ENCODE results near the gene PPP1R7. TPM values are rescaled to one million over a fixed set of nuclear protein-coding genes. Genes with fewer than 3 reads are reported as not detected.

PPP1R7 gene
- total RNA-seq, 1 donor from 2014 or later = 55.5 TPM

DNA sequence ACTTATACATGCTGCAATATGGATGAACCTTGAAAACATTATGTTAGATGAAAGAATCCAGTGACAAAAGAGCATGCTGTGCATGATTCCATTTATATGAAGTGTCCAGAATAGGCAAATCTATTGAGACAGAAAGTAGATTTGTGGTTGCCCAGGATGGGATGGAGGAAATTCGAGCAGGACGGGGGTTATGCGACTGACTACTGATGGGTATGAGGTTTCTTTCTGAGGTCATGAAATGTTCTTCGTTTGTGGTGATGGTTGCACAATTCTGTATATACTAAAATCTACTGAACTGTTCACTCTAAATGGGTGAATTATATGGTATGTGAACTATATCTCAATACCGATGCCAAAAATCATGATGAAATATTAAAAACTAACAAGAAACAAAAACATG is 29.3 kb upstream of the PPP1R7 start:
- no peaks in the 10 kb centered on the region for H3K4me1 Mint-ChIP-seq (ENCODE audit: unreplicated experiment)
- DNase-seq (ENCODE audit: extremely low spot score, unreplicated experiment) = no peak
- no peak overlapping the region for H3K27ac Mint-ChIP-seq (ENCODE audit: unreplicated experiment)
- H3K4me3 Mint-ChIP-seq (ENCODE audit: unreplicated experiment) = no peak overlapping the region
- TF ChIP-seq, protein P1, sequence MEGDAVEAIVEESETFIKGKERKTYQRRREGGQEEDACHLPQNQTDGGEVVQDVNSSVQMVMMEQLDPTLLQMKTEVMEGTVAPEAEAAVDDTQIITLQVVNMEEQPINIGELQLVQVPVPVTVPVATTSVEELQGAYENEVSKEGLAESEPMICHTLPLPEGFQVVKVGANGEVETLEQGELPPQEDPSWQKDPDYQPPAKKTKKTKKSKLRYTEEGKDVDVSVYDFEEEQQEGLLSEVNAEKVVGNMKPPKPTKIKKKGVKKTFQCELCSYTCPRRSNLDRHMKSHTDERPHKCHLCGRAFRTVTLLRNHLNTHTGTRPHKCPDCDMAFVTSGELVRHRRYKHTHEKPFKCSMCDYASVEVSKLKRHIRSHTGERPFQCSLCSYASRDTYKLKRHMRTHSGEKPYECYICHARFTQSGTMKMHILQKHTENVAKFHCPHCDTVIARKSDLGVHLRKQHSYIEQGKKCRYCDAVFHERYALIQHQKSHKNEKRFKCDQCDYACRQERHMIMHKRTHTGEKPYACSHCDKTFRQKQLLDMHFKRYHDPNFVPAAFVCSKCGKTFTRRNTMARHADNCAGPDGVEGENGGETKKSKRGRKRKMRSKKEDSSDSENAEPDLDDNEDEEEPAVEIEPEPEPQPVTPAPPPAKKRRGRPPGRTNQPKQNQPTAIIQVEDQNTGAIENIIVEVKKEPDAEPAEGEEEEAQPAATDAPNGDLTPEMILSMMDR (IDR thresholded peaks at IDR 0.05) = no peak
- H3K27me3 Mint-ChIP-seq (ENCODE audit: unreplicated experiment) = no peaks in the 10 kb centered on the region
- peaks cover 14% of the 10 kb centered on the region for H3K36me3 Mint-ChIP-seq (ENCODE audit: unreplicated experiment)
- H3K9me3 Mint-ChIP-seq (ENCODE audit: unreplicated experiment) = peaks cover 8% of the 10 kb centered on the region

DNA sequence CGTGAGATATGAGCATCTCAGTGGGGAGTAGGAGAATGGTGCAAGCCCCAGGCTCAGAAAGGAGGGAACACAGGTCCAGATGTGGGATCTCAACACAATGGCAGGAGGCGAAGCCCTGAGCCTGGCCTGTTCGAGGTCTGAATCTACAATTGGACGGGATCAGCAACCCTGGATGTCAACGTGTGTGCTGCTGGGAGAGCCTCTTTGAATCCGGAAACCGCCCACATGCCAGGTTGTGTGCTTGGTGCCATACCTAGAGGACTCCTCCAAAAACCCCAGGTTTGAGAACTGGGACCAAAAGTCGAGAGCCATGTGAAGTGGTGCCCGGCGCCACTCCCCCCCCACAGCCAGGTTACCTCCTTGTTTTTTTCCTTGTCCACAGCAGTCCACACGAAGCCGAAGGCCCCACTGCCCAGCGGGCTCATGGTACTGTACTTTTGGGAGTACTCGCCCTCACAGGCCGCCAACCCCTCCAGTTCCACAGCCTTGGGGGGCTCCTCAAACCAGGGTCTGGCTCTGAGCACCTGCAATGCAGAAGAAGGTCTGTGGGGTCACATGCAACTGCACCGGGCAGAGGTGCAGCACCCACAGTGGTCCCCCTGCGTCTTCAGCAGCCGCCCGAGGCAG is 27.8 kb upstream of the PPP1R7 start:
- Mint-ChIP-seq H3K9me3 (ENCODE audit: unreplicated experiment) (peaks cover 8% of the 10 kb centered on the region), H3K4me3 (ENCODE audit: unreplicated experiment) (no peak overlapping the region), H3K27ac (ENCODE audit: unreplicated experiment) (no peak overlapping the region), H3K27me3 (ENCODE audit: unreplicated experiment) (no peaks in the 10 kb centered on the region), H3K4me1 (ENCODE audit: unreplicated experiment) (no peaks in the 10 kb centered on the region), H3K36me3 (ENCODE audit: unreplicated experiment) (peaks cover 14% of the 10 kb centered on the region)
- no peak for DNase-seq (ENCODE audit: extremely low spot score, unreplicated experiment)
- TF ChIP-seq, protein P1 (IDR thresholded peaks at IDR 0.05) = no peak

DNA sequence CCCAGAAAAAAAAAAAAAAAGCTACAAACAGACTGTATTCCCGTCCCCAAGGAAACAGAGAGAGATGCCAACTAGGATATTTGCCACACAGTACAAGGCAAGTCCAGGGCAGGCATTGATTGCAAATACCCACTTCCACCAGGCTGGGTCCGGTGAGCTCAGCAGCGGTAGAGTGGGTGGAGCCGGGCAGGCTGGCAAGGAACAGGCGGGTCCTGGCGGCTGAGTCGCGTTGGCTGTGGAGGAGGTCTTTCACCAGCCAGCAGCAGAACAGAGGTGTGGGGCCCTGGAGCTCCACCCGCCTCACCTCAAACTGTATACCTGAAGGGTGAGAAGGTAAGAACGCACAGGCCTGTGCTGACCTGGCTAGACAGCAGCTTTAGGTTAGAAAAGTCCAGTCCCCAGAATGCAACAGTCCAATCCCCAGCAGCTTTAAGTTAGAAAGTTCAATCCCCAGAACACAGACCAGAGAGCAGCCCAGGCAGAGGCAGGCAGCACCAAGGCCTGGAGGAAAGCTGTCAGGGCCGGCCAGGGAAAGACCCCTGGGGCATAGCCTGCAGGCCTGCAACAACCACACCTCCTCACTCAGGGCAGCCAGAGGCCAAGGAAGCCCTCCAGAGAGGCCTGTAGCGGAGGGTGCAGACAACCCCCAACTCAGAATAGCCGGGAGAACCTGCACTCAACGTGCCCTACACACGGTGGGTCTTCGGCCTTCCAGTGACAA is 26.3 kb upstream of the PPP1R7 start:
- DNase-seq (ENCODE audit: extremely low spot score, unreplicated experiment) = no peak
- Mint-ChIP-seq H3K27ac (ENCODE audit: unreplicated experiment) (no peak overlapping the region), H3K27me3 (ENCODE audit: unreplicated experiment) (no peaks in the 10 kb centered on the region), H3K4me1 (ENCODE audit: unreplicated experiment) (no peaks in the 10 kb centered on the region), H3K36me3 (ENCODE audit: unreplicated experiment) (peaks cover 14% of the 10 kb centered on the region), H3K4me3 (ENCODE audit: unreplicated experiment) (no peak overlapping the region), H3K9me3 (ENCODE audit: unreplicated experiment) (peaks cover 8% of the 10 kb centered on the region)
- TF ChIP-seq, protein P1 (IDR thresholded peaks at IDR 0.05) = no peak

DNA sequence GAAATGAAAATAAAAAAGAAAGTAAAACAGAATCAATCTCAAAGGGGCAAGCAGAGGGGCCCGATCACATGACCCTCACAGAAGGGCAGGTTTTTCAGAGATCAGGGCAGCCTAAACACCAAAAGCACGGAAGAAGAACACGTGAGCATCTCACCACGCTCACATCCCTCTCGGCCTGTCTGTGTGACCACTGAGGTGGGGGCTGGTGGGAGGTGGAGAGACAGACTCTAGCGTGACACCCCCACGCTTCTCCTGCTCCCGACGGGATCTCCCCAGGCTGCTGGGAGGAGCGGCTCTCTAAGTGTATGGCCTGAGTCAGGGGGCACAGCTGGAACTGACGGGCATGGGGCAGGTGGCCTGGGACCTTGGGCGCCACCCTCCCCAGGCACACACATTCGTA is 24.6 kb upstream of the PPP1R7 start:
- peaks cover 8% of the 10 kb centered on the region for H3K9me3 Mint-ChIP-seq (ENCODE audit: unreplicated experiment)
- H3K27ac Mint-ChIP-seq (ENCODE audit: unreplicated experiment) = no peak overlapping the region
- H3K36me3 Mint-ChIP-seq (ENCODE audit: unreplicated experiment) = peaks cover 11% of the 10 kb centered on the region
- TF ChIP-seq, protein P1 (IDR thresholded peaks at IDR 0.05) = no peak
- no peaks in the 10 kb centered on the region for H3K27me3 Mint-ChIP-seq (ENCODE audit: unreplicated experiment)
- DNase-seq (ENCODE audit: extremely low spot score, unreplicated experiment) = no peak
- no peak overlapping the region for H3K4me3 Mint-ChIP-seq (ENCODE audit: unreplicated experiment)
- H3K4me1 Mint-ChIP-seq (ENCODE audit: unreplicated experiment) = no peaks in the 10 kb centered on the region

DNA sequence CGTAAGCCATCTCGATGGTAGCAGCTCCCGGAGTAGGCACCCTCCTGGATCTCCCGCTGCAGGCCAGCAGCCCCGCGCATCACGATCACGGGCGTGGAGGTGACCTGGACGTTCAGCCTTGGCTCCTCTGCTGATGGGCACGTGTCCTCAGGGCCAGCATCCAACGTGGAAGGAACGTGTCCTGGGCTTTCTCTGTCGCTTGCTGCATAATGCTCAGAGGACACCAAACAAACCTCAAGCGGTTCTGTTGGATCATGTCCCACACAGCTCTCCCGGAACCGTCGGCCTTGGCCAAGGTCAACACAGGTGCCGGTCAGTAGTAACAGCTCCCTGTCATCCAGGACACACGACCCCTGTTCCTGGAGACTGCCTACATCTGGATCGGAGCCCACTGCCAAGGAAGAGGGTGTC is 24.1 kb upstream of the PPP1R7 start:
- Mint-ChIP-seq H3K27me3 (ENCODE audit: unreplicated experiment) (no peaks in the 10 kb centered on the region), H3K36me3 (ENCODE audit: unreplicated experiment) (peaks cover 5% of the 10 kb centered on the region), H3K4me1 (ENCODE audit: unreplicated experiment) (no peaks in the 10 kb centered on the region), H3K27ac (ENCODE audit: unreplicated experiment) (no peak overlapping the region), H3K4me3 (ENCODE audit: unreplicated experiment) (no peak overlapping the region), H3K9me3 (ENCODE audit: unreplicated experiment) (peaks cover 3% of the 10 kb centered on the region)
- DNase-seq (ENCODE audit: extremely low spot score, unreplicated experiment) = no peak
- TF ChIP-seq, protein P1 (IDR thresholded peaks at IDR 0.05) = no peak

Measured in osteocyte (in vitro differentiated cells).